GM21526 (cell line): ENCODE data around the gene GTSE1.

Experiments used
- ATAC-seq: cut with Tn5 transposase; IDR thresholded peaks from one replicate; pipeline ENCODE4 v1.9.1; 2021; ENCODE audit warnings: moderate library complexity; ENCODE audit not compliant: unreplicated experiment, low FRiP score

Gene GTSE1

DNA sequence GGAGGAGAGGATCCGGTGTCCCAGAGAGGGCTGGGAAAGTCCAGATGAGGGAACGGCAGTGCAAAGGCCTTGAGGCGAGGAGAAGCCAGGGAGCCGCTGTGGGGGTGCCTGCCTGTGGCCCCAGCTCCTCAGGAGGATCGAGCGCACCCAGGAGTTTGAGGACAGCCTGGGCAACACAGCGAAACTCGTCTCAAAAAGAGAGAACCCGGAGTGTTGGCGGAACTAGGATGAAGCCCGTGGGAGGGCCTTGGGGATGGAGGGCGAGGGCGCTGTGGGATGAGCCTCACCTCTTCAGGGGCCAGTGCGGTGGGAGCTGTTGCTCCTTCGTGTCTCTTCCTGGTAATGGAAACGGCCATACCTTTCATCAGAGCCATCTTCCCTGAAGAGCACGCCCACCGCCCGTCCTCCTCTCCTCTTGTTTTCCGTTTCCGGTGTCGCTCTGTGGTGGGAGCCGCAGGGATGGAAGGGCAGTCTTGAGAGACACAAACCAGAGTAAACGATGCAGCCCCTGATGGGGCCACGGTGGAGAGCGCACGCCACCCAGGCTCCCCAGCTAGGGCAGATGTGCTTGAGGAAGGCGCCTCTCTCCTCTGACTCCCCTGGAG, 54.6 kb downstream of the GTSE1 start:
- no peak for ATAC-seq

DNA sequence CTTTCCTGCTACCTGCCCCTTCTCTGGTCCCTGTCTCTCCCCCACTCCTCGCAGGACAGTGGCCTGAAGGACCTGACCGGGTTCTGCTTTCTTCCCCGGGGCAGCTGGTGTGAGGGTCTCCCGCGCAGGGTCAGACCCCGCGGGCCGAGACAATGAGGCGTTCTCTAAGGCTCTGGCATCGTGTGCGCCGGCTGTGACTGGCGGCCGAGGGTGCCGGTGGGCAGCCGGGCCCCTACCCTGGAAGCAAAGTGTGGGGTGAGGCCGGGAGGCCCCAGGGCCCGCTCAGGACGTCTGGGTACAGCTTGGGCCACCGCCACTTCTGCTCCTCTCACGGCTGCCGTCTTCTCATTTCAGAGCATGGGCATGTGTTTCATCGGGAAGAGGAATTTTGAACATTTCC, 55.1 kb downstream of the GTSE1 start:
- no peak for ATAC-seq

DNA sequence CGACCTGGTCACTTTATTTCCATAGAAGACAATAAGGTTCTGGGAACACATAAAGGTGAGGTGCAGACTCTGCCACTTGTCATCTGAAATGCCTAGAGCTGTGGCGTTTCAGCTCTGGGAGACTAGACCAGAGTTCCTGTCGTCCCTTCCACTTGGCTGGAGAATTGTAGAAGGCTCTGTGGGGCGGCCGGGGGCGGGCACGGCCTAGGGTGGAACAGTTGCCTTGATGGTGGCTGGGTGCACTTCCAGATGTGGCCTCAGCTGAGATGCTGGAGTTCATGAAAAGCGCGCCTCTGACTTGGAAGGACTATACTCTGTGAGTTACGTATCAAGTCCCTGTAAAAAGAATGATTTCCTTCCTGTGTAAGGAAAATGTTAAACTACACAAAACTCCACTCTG, 55.6 kb downstream of the GTSE1 start:
- no peak for ATAC-seq

DNA sequence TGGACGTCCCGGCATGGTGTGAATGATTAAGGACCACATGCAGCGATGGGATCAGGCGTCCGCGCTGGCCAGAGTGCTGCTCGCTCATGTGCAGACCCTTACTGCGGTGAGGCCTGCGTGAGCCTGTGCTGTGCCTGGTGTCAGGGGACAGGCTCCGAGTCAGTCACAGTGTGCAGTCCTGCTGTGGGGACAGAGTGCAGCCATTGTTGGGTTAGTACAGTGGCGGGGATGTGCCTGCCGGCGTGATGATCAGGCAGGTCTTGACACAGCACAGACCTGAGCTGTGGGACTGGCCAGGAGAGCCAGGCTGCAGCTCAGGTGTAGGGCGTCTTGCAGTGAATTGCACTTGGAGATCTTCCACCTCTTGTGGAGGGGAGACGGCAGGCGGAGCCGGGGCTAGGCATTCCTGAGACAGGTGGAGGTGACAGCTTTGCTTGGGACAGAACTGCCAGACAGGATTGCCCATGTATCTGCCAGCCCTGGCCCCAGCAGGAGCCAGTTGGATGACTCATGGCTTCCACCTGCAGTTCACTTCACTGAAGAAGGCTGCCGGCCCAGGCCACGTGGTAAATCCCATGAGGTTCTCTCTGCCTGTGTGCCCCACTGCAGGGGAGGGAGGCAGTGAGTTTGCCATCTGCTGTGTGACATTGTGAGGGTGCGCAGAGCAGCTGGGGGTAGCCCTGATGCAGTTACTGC, 56.2 kb downstream of the GTSE1 start:
- no peak for ATAC-seq

DNA sequence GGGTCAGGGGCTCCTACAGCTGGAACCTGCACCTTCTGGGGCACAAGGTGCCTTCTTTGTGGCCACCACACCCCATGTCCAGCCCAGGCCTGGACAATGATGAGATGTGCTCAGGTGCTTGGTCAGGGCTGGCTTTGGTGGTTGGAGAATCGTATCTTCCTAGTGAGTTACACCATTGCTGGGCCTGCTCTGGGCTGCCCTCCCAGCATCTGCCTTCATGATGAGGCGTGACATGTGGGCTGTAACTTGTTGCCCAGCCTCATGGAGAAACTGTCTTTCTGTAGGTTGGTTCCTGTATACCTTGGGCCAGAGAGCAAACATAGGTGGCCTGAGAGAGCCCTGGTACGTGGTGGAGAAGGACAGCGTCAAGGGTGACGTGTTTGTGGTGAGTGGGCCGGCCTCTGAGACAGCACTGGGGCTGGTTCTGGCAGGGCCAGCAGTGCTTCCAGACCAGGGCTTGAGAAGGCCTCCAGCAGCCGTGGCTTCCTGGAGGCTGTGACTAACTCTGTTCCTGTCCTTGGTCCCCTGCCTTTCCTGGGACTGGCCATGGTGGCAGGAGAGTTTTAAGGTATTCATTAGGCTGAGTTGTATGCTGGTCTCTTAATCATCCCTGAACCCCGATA, 56.9 kb downstream of the GTSE1 start:
- no peak for ATAC-seq

DNA sequence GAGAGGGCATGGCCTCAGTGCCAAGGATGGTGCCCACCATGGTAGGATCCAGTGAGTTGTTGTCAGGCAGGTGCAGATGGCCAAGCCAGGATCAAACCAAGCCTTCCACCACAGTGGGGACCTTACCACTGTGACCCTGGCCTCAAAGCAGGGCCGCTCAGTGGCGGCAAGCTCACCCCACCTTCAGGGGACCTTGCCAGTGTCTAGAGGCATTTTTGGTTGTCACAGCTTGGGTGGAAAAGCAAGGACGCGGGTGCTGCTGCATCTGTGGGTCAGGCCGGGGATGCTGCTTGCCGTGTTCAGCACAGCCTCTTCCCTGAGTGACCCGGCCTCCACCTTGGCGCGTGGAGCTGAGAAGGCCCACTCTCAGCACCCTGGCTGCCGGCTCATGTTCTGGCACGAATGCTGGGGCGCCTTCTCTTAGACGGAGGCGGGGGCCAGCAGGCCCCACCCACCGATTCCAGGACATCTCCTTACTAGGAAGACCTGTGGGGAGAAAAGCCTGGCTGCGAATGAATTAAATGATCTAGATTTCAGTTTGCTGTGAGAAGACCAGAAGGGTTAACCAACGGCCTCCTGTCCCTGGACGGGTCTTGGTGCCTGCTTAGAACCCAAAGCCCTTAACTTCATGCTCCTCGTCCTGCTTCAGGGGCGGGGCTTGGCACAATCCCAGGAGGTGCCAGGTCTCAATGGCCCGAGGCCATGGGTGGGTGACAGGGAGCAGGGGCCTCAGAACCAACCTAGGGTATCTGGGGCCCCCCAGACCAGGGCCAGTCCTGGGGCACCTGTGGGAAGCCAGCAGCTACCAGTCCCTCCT, 57.7 kb downstream of the GTSE1 start:
- no peak for ATAC-seq

DNA sequence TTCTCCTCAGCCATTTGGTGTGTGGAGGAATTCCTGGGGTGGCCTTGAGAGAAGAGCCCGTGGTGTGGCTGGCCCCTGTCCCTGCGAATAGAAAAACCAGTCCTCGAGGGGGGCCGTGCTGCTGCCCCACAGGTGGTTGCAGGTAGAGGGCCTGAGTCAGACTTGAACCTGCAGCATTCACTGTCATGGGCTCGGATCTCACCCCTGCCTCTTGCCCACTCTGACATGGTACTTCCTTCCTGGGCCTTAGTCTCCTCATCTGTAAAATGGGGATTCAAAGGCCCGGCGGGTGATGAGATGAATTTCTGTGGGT, 58.3 kb downstream of the GTSE1 start:
- ATAC-seq: no peak

DNA sequence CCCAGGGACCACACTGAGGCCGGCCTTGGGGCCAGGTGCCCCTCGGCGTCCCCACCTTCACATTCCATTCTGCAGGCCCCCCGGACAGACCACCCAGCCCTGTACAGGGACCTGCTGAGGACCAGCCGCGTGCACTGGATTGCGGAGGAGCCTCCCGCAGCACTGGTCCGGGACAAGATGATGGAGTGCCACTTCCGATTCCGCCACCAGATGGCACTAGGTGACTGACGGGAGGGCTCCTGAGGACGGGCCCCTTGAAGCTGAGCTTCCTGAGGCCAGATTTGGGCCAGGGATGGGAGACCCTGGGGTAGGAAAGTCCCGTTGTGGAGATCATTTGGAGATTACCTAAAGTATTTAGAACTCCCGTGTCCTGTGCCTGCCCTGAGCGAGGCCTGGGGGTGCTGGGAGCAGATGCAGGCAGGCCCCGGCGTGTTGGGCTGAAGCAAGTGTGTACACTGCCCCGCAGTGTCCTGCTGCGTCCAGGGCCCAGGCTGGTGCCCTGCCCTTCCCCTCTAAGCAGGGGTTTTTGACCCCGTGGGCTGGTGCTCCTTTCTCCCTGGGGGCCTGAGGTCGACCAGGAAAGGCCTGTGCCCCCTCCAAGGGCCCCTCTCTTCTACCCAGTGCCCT, 58.8 kb downstream of the GTSE1 start:
- no peak for ATAC-seq

DNA sequence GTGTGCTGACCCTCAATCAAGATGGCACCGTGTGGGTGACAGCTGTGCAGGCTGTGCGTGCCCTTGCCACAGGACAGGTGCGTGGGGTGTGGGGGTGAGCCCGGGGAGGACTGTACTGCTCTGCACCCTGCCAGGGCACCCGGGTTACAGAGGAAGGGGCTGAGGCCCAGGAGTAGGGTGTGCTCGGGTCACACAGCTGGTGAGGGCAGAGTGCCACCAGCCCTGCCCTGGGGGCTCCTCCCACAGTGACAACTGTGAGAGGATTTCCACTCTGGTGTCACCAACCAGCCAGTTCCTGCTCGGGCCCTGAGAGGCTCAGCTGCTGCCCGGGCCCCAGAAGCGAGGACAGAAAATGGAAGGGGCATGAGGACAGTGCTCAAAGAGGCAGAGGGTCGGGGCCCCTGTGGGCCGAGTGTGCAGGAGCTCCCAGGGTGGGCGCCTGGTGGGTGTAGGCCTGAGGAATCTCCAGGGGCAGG, 59.4 kb downstream of the GTSE1 start:
- ATAC-seq: no peak

DNA sequence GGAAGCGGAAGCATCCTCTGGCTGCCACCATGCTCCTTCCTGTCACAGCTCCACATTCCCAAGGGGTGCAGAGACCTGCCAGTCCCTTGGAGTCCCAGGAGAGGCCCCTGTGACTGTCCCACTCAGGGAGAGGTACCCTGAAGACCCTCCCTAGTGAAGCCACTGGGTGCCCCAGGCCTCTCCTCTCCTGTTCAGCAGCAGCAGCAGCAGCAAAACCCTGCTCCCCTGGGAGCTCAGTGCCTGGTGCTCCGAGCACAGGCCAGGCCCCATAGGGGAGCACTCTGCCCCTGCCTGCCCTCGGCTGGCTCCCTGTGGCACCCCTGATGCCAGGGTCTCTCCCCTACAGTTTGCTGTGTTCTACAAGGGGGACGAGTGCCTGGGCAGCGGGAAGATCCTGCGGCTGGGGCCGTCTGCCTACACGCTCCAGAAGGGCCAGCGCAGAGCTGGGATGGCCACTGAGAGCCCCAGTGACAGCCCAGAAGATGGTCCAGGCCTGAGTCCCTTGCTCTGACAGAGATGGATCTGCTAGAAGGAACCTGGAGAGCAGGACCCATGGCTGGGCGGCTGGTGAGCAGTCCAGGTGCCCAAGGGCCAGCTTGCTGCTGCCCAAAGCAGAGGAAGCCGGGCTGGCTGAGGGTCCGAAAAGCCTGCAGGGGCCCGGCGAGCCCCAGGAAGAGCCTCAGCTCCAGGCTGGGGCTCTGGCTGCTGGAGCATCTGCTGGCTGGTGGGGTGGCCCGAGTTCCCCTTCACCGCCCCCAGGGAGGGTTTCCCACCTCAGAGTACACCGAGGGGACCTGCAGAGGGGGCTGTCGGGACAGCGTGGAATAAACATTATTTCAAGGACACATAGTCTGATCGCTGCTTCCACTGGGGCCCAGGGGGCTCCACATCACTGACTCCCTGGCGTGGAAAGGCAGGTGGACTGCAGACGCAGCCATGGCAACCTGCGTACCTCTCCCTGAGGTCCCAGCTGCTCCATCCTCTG, 60.1 kb downstream of the GTSE1 start:
- ATAC-seq: no peak

DNA sequence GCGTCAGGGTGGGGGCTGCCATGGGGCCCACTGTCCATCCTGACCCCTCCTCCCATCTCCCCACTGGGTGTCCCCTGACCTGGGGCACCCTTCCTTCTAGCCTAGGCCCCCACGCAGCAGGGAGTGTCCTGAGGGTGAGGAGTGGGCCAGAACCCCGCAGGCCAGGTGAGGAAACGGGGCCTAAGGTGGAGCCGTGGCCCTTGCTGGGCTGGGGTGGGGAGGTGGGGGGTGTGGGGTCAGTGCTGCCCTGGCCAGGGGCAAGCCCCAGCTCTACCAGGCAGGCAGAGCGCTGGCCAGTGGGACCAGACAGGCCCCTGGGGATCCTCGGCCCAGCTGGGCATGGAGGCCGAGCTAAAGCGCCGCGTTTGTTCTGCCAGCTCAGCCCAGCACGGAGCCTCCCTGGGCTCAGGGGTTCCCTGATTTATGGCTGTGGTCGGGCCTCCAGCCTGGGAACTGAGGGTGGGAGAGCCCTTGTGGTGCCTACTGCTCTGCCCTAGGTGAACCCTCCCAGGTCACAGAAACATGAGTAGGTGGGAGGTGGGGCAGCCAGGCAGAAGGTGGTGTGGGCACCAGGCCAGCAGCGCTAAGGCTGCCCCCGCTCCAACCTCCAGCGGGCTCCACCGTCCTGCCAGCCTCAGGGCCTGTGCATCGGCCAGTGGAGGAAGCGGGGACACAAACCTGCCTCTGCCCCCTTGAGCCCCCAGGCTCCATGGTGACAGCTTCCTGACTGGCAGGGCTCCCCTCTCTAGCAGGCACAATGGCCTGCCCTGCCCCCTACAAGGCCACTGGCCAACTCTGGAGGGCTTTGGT, 61.2 kb downstream of the GTSE1 start:
- no peak for ATAC-seq

DNA sequence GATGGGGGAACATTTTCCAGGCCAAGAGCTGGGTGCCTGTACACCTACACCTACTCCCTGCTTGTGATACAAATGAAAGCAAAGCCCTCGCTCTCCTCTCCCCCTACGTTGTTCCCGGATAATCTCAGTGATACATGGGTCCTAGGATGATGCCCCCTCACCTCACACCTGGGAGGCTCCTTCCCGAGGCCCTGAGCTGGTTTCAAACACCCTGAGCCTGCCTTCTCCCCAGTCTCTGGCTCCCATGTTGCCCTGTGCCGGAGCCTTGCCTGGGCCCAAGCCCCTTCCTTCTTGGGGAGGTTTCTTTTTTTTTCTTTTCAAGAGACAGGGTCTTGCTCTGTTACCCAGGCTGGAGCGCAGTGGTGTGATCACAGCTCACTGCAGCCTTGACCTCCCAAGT, 62.1 kb downstream of the GTSE1 start:
- no peak for ATAC-seq

DNA sequence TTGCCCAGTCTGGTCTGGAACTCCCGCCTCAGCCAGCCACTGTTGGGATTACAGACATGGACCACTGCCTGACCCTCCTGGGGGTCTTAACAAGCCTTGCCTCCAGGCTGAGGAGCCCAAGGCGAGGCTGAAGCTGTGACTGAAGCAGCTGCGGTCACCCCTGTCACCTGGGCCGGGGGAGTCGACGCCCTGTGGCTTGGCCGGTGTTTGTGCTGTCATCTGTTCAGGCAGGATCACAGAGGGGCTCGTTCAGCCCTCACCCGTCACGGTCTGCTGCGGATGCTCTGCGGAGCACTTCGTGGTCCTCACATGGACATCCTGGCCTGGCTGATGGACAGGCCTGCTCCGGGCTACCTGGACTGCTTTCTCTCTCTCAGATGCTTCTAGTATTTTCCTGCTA, 62.7 kb downstream of the GTSE1 start:
- ATAC-seq: no peak

DNA sequence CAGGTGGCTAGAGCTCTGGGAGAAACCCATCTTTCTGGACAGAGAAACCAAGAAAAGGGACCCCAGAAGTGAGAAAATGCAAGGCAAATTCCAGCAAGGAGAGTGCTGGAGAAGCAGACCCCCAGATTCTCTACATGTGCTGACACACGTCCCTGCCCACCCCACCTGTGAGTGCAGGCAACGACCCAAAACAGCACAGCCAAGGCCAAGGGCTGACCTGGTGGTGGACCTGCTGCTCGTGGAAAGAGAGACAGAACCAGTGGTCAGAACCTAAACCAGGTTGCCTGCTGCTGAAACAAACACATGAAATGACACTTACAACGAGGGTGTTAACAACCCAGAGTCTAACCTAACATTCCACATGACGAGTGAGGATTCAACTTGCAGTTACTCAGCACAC, 63.4 kb downstream of the GTSE1 start:
- ATAC-seq: no peak

DNA sequence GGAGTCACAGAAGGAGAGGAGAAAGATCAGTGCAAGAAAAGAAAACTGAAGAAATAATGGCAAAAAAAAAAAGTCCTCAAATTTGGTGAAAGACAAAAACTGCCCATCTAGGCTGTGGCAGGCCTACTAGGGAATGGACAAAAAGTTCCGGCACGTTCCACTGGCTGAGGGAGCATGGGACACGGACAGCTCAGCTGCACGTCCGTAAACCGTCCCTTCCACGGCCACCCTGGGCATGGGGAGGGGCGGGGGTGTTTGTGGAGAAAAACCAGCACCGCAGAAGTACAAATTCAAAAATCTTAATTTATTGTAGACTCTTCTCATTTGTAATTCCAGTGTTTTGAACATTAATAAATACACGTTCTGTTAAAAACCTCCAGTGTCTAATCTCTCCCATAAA, 64.2 kb downstream of the GTSE1 start:
- no peak for ATAC-seq

DNA sequence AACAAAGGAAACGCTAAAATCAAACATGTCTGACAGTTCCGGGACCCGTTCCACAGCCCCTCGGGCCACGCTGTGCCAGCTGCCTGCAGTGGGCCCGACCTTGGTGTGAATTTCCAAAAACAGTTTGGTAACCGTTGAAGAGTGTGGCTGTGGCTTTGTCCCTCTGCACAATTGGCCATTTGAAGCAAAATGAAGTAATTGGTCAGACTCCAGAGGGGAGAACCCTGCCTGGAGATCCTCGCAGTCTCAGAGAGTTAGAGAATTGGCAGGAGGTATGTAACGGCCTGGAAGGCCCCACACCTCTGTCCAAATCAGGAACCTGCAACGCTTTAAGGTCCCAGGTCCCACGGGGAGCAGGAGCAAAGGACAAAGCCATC, 65.1 kb downstream of the GTSE1 start:
- ATAC-seq: no peak

DNA sequence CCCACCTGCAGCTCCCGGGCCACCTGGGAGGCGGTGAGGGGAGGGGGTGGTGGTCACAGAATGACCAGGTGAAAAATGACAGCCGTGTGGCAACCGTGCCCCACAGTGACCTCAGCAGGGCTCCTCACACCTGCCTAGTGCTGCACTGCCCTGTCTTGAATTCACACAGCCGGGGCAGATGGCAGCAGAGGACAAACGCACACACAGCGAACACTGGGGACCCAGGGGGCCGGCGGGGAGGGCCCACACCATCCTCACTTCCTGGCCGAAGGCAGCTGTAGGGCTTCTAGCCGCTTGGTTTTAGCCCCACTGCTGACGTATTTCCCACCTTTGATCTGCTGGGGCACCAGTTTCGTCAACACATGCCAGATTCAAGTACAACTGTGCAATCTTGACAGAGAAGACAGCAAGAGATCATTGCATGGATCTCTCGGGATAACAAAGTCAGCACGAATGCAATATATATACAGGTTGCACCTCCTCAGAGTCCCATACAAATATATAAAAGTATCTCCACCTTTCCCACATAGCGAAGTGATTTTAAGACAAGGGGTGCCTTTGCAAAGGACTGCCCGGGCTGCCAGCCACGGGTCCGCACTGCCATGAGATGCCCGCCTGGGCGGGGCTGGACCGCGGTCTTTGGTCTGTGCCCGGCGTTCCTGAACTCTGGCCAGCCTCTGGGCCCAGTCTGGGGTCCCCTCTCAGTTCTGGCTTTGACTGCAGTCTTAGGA, 65.7 kb downstream of the GTSE1 start:
- ATAC-seq: no peak

DNA sequence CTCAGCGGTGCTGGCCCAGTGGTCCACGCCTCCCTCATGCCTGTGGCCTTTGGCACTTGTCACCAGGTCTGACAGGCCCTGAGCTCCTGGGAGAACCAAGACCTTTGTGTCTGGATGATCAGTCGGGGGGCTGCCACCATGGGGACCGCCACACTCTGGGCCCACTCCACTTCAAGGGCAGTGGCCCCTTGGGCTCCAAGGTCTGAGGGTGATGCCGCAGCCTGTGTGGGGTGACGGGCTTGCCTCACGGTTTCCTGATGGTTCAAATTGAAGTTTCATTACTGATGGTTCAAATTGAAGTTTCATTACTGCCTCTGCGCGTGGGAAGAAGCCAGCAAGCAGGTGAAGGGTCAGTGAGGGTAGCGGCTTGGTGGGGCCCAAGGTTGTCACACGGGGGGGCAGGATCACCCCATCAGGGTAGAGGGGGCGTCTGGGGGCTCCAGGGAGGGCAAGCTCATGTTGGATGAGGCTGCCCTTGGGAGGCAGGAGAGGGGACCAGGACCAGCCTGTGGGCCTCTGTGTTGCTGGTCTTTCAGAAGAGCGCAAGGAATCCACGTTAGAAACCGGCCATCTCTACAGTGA, 66.4 kb downstream of the GTSE1 start:
- ATAC-seq: no peak
